GM21423 (cell line): ENCODE data around the gene STT3A.
A peak's percentile ranks its signal among the peaks of the same experiment; 100 is the strongest.
"Not testable (repeated sequence)": the region's sequence is repeated elsewhere in the genome, so short reads cannot be mapped to it uniquely, and the experiment has no call there.

ENCODE experiments used
- ATAC-seq: cut with Tn5 transposase; IDR thresholded peaks from one replicate; pipeline ENCODE4 v1.9.1; 2021; ENCODE audit warnings: mild to moderate bottlenecking, moderate library complexity; ENCODE audit not compliant: unreplicated experiment

Gene STT3A

GRCh38 chr11:125592305-125593113, at the start of gene STT3A:
TSS of gene STT3A (plus strand) at chr11:125592852. CDS start at chr11:125595916, 3,064 bp downstream.
- peak; percentile 98 for ATAC-seq

- ATAC-seq, result no peak
Observed at GRCh38 chr11:125550780-125551179, 41.9 kb upstream of the STT3A start.

GRCh38 chr11:125551835-125552342, 40.8 kb upstream of the STT3A start:
- no peak for ATAC-seq

- ATAC-seq, result no peak
Observed at GRCh38 chr11:125552927-125553326, 39.7 kb upstream of the STT3A start.

- no peak for ATAC-seq
Observed at GRCh38 chr11:125553357-125553756, 39.3 kb upstream of the STT3A start.

GRCh38 chr11:125554038-125554437, 38.6 kb upstream of the STT3A start:
- ATAC-seq, result no peak

- ATAC-seq, result no peak
Observed at GRCh38 chr11:125559888-125560287, 32.8 kb upstream of the STT3A start.

GRCh38 chr11:125561924-125562323, 30.7 kb upstream of the STT3A start:
- ATAC-seq, result no peak

GRCh38 chr11:125562430-125562829, 30.2 kb upstream of the STT3A start:
- no peak for ATAC-seq

GRCh38 chr11:125564357-125564756, 28.3 kb upstream of the STT3A start:
- ATAC-seq, result no peak

- ATAC-seq, result no peak
Observed at GRCh38 chr11:125566235-125566634, 26.4 kb upstream of the STT3A start.

GRCh38 chr11:125568970-125569914, 23.4 kb upstream of the STT3A start, which contains the start of gene EI24:
TSS of gene EI24 (plus strand) at chr11:125569477. CDS start at chr11:125572528, 3,051 bp downstream.
- peak; percentile 96 for ATAC-seq

- peak; percentile 19 for ATAC-seq
Observed at GRCh38 chr11:125569915-125570621, 22.6 kb upstream of the STT3A start.

- ATAC-seq, result no peak
Observed at GRCh38 chr11:125570952-125571351, 21.7 kb upstream of the STT3A start.

- no peak for ATAC-seq
Observed at GRCh38 chr11:125572916-125573315, 19.7 kb upstream of the STT3A start.

- ATAC-seq, result not testable (repeated sequence)
Observed at GRCh38 chr11:125577181-125577580, 15.5 kb upstream of the STT3A start.

GRCh38 chr11:125578783-125579182, 13.9 kb upstream of the STT3A start:
- no peak for ATAC-seq

GRCh38 chr11:125579811-125580210, 12.8 kb upstream of the STT3A start:
- ATAC-seq, result no peak

- ATAC-seq, result no peak
Observed at GRCh38 chr11:125583496-125583895, 9.2 kb upstream of the STT3A start.

GRCh38 chr11:125585487-125585886, 7.2 kb upstream of the STT3A start:
- ATAC-seq, result no peak

- no peak for ATAC-seq
Observed at GRCh38 chr11:125586623-125587022, 6.0 kb upstream of the STT3A start.
